ENCODE data around the gene ITPKB. TPM values are rescaled to one million over a fixed set of nuclear protein-coding genes. Genes with fewer than 3 reads are reported as not detected.

ITPKB gene
- total and polyA plus RNA-seq, 9 donors = 10.2 to 32.4 (median 23.5) TPM

DNA sequence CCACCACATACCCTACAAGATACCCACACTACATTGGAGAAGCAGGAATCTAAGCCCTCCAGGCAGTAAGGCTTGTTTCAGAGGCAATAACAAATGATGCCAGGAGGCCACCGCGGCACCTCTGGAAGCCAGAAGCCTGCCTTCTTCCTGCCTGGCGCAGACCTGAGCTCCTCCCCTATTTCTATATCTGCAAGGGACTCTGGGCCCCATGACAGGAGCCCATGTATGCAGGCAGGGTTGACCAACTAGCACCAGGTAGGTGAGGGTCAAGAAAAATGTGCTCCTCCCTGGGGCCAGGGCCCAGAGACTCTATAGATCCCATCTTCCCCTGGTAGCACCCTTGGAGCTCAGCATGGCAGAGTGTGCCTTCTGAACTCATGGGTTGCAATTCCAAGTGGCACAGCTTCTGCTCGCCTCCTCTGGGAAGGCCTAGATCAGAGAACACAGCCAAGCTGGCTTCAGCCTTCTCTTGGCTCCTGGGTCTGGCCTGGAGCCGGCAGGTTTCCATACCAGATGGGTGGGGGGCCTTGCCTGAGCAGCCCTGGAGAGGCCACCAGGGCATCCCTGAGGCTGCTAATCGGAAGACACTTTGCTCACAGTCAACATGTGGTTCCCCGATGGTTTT lies 105.4 kb downstream of the ITPKB start:
- Histone ChIP-seq H3K4me3 (ENCODE audit: low read length) (no peak overlapping the region), H3K27ac (ENCODE audit: low read length) (no peak overlapping the region), H3K36me3 (ENCODE audit: control insufficient read depth, insufficient read depth, low read length) (peaks cover 34% of the 10 kb centered on the region), H3K27me3 (ENCODE audit: control insufficient read depth, insufficient read depth, low read length) (no peaks in the 10 kb centered on the region), H3K4me1 (ENCODE audit: control insufficient read depth, insufficient read depth, low read length) (peaks cover 51% of the 10 kb centered on the region), H3K9me3 (replicated peaks; ENCODE audit: control insufficient read depth, low read depth, low read length) (no peaks in the 10 kb centered on the region)
- WGBS (ENCODE audit: insufficient coverage) = 28% methylated on average over 4 of the region's 7 CpGs
- no peak for DNase-seq

DNA sequence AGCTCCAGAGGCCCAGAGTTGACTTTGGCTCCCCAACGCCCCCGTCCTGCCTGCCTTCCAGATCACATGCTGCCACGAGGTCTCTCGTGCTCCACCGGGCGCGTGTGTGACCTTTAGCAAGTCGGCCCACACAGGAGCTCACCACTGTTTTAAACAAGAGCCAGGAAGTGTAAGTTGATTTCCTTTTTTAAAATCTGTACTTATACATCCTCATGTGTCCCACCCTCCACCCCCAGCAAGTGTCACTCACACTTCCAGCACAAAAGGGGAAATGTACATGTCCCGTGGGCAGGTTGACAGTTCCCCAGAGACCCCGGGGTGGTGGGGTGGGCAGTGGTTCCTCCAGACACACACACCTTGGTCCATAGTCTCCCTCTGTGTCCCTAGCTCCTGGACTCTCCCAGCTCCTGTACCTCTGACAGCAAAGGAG lies 106.1 kb downstream of the ITPKB start:
- H3K9me3 ChIP-seq (replicated peaks; ENCODE audit: control insufficient read depth, low read depth, low read length) = no peaks in the 10 kb centered on the region
- H3K27ac ChIP-seq (ENCODE audit: low read length) = no peak overlapping the region
- no peak for DNase-seq
- no CpG with 5 or more reads among the region's 10 CpGs for WGBS (ENCODE audit: insufficient coverage)
- H3K4me1 ChIP-seq (ENCODE audit: control insufficient read depth, insufficient read depth, low read length) = peaks cover 51% of the 10 kb centered on the region
- no peak overlapping the region for H3K4me3 ChIP-seq (ENCODE audit: low read length)
- no peaks in the 10 kb centered on the region for H3K27me3 ChIP-seq (ENCODE audit: control insufficient read depth, insufficient read depth, low read length)
- peaks cover 34% of the 10 kb centered on the region for H3K36me3 ChIP-seq (ENCODE audit: control insufficient read depth, insufficient read depth, low read length)

DNA sequence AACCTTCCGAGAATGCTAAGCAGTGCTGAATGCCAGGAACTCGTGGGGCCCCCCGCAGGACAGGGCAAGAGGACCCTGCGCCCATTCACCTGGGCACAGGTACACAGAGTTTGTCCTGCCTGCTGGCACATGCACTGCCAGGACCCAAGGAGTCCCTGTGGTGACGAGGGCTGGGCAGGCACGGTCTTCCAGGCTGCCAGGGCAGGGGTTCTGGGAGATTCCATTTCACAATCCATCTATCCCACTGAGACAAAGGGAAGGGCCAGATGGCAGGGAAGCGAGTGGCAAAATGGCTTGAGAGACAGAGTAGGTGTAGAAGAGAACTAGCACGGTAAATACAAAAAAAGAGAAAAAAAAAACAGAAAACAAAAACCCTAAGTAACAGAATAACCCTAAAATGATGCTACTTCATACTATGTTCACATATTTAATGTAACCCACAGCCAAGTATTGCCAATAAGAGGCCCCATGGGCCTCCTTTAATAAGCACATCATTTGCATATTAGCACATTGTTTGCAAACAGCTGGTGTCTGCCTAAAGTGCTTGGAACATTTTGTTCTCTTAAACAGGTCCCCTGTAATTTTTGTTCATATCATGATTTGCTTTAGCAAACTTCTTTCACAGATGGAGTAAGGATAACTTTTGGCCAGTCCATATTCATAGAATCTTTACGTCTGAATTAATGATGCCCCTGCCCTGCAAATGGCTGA lies 106.8 kb downstream of the ITPKB start:
- Histone ChIP-seq H3K4me1 (ENCODE audit: control insufficient read depth, insufficient read depth, low read length) (peaks cover 50% of the 10 kb centered on the region), H3K9me3 (replicated peaks; ENCODE audit: control insufficient read depth, low read depth, low read length) (no peaks in the 10 kb centered on the region), H3K4me3 (ENCODE audit: low read length) (no peak overlapping the region), H3K36me3 (ENCODE audit: control insufficient read depth, insufficient read depth, low read length) (peaks cover 31% of the 10 kb centered on the region), H3K27me3 (ENCODE audit: control insufficient read depth, insufficient read depth, low read length) (no peaks in the 10 kb centered on the region), H3K27ac (ENCODE audit: low read length) (no peak overlapping the region)
- DNase-seq = no peak
- WGBS (ENCODE audit: insufficient coverage) = 60% methylated on average over 5 of the region's 9 CpGs

DNA sequence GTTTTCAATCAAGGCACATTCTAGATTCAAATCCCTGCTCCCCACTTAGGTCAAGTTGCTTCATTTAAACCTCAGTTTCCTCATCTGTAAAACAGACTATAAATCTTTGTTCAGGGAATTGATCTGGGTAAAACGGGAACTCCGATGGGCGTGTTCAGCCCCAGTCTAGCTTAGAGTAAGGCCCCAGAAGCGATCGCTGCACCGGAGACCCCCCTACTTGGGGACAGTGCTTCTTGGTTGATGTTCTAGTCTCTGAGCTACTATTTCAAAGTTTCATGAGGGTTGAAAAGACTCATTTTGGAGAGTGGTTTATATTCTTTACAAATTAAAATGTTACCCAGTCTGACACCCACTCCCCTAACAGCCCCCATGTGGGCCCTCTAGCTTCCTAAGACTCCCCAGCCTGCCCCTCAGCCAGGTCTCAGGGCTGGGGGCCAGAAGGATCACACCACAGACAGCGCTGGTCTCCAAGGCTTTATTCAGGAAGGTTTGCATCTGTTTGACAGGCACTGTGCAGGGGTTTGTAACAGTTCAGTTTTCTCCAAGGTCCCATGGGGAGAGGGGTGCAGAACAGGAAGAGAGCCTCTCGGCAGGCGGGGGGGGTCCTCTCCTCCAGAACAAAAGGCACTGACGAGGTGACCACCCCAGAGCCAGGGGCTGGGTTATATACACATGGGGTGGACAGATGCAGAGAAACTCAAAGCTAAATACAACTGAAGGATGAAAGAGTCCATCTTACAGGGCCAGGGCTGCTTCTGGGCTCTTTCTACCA lies 107.7 kb downstream of the ITPKB start:
- H3K9me3 ChIP-seq (replicated peaks; ENCODE audit: control insufficient read depth, low read depth, low read length) = no peaks in the 10 kb centered on the region
- peaks cover 25% of the 10 kb centered on the region for H3K36me3 ChIP-seq (ENCODE audit: control insufficient read depth, insufficient read depth, low read length)
- no peak overlapping the region for H3K27ac ChIP-seq (ENCODE audit: low read length)
- no peak overlapping the region for H3K4me3 ChIP-seq (ENCODE audit: low read length)
- H3K4me1 ChIP-seq (ENCODE audit: control insufficient read depth, insufficient read depth, low read length) = peaks cover 47% of the 10 kb centered on the region
- WGBS (ENCODE audit: insufficient coverage) = 47% methylated on average over 2 of the region's 10 CpGs
- no peaks in the 10 kb centered on the region for H3K27me3 ChIP-seq (ENCODE audit: control insufficient read depth, insufficient read depth, low read length)
- no peak for DNase-seq

DNA sequence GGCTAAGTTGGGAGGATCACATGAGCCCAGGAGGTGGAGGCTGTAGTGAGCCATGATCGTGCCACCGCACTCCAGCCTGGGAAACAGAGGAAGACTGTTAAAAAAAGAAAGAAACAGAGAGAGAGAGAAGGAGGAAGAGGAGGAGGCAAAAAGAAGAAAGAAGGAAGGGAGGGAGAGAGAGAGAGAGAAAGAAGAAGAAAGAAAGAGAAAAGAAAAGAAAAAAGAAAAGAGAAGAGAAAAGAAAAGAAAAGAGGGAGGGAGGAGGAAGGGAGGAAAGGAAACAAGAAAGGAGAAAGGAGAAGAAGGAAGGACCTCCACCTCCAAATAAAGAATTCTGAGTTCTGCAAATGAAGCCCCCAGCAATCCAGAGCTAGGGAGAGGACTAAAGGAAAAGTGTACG lies 108.5 kb downstream of the ITPKB start:
- no peaks in the 10 kb centered on the region for H3K27me3 ChIP-seq (ENCODE audit: control insufficient read depth, insufficient read depth, low read length)
- peaks cover 46% of the 10 kb centered on the region for H3K4me1 ChIP-seq (ENCODE audit: control insufficient read depth, insufficient read depth, low read length)
- no peaks in the 10 kb centered on the region for H3K9me3 ChIP-seq (replicated peaks; ENCODE audit: control insufficient read depth, low read depth, low read length)
- H3K36me3 ChIP-seq (ENCODE audit: control insufficient read depth, insufficient read depth, low read length) = peaks cover 17% of the 10 kb centered on the region
- no peak for DNase-seq
- H3K4me3 ChIP-seq (ENCODE audit: low read length) = no peak overlapping the region
- 100% methylated on average over 2 of the region's 3 CpGs for WGBS (ENCODE audit: insufficient coverage)
- no peak overlapping the region for H3K27ac ChIP-seq (ENCODE audit: low read length)

DNA sequence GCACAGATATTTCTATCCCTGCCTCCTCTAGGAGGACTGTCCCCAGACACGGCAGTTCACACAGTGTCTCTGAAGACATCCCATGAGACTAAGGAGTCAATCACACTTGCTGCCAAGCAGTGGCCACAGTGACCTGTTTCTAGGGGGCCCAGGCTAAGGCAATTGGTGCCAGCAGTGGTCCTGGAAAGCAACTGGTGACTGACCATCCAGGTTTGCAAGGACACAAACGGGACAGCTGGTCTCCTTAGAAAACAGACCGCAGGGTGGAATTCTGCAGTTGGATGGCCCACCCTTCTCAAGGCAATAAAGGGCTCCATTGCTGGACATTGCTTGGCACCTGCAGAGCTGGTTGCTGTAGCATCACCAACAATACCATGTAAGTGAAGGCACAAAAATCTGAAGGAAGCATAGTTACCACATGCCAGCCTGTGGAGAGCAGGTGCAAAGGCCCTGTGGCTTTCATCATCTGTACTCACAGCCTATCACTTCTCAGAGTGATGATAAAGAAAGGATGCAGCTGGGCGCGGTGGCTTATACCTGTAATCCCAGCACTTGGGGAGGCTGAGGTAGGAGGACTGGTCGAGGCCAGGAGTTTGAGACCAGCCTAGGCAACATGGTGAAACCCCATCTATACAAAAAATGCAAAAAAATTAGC lies 109.1 kb downstream of the ITPKB start:
- Histone ChIP-seq H3K36me3 (ENCODE audit: control insufficient read depth, insufficient read depth, low read length) (peaks cover 17% of the 10 kb centered on the region), H3K9me3 (replicated peaks; ENCODE audit: control insufficient read depth, low read depth, low read length) (no peaks in the 10 kb centered on the region), H3K27me3 (ENCODE audit: control insufficient read depth, insufficient read depth, low read length) (no peaks in the 10 kb centered on the region), H3K4me3 (ENCODE audit: low read length) (no peak overlapping the region), H3K27ac (ENCODE audit: low read length) (no peak overlapping the region), H3K4me1 (ENCODE audit: control insufficient read depth, insufficient read depth, low read length) (peaks cover 46% of the 10 kb centered on the region)
- no peak for DNase-seq
- 80% methylated on average over 2 of the region's 6 CpGs for WGBS (ENCODE audit: insufficient coverage)

DNA sequence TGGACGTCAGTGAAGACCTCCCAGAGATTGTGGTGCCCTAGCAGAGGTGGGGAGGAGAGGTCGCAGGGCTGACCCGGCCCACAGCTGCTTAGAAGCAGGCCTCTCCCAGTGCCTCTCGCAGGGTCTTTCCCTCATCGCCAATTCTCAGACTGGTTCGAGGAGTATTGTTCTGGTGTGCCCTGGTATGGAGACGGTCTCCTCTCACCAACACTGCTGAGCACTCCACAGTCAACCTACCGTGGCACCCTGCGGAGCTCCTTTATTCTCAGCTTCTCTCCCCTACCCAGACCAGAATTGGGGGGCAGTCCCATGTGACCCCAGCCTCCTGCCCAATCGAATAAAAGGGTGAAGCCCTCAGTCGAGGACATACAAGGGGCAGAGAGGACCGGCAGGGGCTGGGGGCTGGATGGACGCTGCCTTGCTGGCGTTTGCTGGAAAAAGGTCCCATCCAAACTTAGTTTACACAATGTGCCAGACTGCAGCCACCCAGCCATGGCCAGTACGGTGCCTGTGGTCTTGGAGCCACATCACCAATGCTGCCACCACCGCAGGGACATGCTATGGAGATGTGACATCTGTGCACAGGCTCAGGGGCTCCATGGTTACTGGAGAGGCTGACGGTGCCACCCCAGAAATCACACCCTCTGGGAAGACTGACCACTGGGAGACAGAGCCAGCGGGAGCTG lies 109.7 kb downstream of the ITPKB start:
- 87% methylated on average over 11 of the region's 18 CpGs for WGBS (ENCODE audit: insufficient coverage)
- no peak for DNase-seq
- peaks cover 14% of the 10 kb centered on the region for H3K36me3 ChIP-seq (ENCODE audit: control insufficient read depth, insufficient read depth, low read length)

DNA sequence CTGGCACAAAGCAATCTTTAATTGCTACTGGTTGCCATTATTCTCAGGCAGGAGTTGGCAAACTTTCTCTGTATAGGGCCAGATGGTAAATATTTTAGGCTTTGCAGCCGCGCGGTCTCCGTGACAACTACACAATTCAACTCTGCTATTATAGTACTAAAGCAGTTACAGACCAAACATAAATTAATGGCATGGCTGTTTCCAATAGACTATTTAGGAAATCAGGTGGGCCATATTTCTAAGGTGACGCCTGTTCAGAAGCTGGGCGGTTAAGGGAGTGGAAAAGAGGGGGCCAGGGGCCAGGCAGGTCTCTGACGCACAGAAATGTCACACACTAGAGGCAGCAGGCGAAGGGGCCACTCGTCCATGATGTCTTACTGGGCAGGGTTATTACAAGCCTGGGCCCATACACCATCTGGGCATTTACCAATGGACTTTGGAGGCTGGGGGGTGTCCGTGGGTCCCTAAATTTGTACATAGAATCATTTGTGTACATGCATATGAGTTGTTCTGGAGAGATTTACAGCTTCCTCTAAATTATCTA lies 110.4 kb downstream of the ITPKB start:
- H3K36me3 ChIP-seq (ENCODE audit: control insufficient read depth, insufficient read depth, low read length) = peaks cover 10% of the 10 kb centered on the region
- H3K27ac ChIP-seq (ENCODE audit: low read length) = no peak overlapping the region
- H3K4me1 ChIP-seq (ENCODE audit: control insufficient read depth, insufficient read depth, low read length) = peaks cover 40% of the 10 kb centered on the region
- WGBS (ENCODE audit: insufficient coverage) = 56% methylated on average over 4 of the region's 10 CpGs
- DNase-seq = peak; percentile 74
- no peaks in the 10 kb centered on the region for H3K27me3 ChIP-seq (ENCODE audit: control insufficient read depth, insufficient read depth, low read length)
- no peaks in the 10 kb centered on the region for H3K9me3 ChIP-seq (replicated peaks; ENCODE audit: control insufficient read depth, low read depth, low read length)
- H3K4me3 ChIP-seq (ENCODE audit: low read length) = no peak overlapping the region

More for the DNA sequence above, 109.7 kb downstream of the ITPKB start:
- Histone ChIP-seq H3K4me3 (ENCODE audit: low read length) (no peak overlapping the region), H3K9me3 (replicated peaks; ENCODE audit: control insufficient read depth, low read depth, low read length) (no peaks in the 10 kb centered on the region), H3K27me3 (ENCODE audit: control insufficient read depth, insufficient read depth, low read length) (no peaks in the 10 kb centered on the region), H3K4me1 (ENCODE audit: control insufficient read depth, insufficient read depth, low read length) (peaks cover 46% of the 10 kb centered on the region), H3K27ac (ENCODE audit: low read length) (no peak overlapping the region)

DNA sequence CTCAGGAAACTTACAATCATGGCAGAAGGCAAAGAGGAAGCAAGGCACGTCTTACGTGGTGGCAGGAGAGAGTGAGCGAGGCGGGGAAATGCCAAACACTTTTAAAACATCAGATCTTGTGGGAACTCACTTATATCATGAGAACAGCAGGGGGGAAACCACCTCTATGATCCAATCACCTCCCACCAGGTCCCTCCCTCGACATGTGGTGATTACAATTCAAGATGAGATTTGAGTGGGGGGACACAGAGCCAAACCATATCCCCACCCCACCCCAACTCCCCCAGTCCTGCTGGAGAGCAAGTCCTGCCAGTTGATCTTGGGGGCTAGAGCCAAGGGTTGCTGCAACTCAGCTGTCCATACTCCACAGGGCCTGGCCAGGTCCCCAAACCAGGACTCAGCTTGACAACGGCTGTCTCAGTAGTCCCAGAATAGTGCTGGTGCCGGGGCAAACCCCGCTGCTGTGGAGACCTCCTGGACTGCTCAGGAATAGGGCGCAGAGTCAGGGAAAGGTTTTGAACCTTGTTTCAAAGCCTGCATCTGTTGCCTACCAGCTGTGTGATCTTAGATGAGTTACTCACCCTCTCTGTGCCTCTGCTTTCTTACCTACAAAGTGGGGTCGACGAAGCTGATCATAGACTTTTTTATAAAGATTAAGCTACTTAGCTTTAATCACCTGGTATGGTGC lies 111.0 kb downstream of the ITPKB start:
- H3K27ac ChIP-seq (ENCODE audit: low read length) = peak overlapping the region; percentile 32
- no peak for DNase-seq
- WGBS (ENCODE audit: insufficient coverage) = 82% methylated on average over 4 of the region's 11 CpGs

More for the DNA sequence above, 111.0 kb downstream of the ITPKB start:
- Histone ChIP-seq H3K36me3 (ENCODE audit: control insufficient read depth, insufficient read depth, low read length) (peaks cover 7% of the 10 kb centered on the region), H3K4me1 (ENCODE audit: control insufficient read depth, insufficient read depth, low read length) (peaks cover 35% of the 10 kb centered on the region), H3K9me3 (replicated peaks; ENCODE audit: control insufficient read depth, low read depth, low read length) (no peaks in the 10 kb centered on the region), H3K4me3 (ENCODE audit: low read length) (no peak overlapping the region), H3K27me3 (ENCODE audit: control insufficient read depth, insufficient read depth, low read length) (no peaks in the 10 kb centered on the region)
